ENCODE measurements around the gene AJAP1.

- TF ChIP-seq, protein P1, sequence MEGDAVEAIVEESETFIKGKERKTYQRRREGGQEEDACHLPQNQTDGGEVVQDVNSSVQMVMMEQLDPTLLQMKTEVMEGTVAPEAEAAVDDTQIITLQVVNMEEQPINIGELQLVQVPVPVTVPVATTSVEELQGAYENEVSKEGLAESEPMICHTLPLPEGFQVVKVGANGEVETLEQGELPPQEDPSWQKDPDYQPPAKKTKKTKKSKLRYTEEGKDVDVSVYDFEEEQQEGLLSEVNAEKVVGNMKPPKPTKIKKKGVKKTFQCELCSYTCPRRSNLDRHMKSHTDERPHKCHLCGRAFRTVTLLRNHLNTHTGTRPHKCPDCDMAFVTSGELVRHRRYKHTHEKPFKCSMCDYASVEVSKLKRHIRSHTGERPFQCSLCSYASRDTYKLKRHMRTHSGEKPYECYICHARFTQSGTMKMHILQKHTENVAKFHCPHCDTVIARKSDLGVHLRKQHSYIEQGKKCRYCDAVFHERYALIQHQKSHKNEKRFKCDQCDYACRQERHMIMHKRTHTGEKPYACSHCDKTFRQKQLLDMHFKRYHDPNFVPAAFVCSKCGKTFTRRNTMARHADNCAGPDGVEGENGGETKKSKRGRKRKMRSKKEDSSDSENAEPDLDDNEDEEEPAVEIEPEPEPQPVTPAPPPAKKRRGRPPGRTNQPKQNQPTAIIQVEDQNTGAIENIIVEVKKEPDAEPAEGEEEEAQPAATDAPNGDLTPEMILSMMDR (IDR thresholded peaks at IDR 0.05; ENCODE audit: low read length): no peak
- TF ChIP-seq EZH2 (optimal IDR thresholded peaks at IDR 0.05; ENCODE audit: low read depth, low read length): no peak
Observed at GRCh38 chr1:4786055-4786454, 131.6 kb downstream of the AJAP1 start.

Data from MM.1S (cell line).